Suprapubic skin (tissue), 4 donors: ENCODE results near the gene TOLLIP. TPM values are rescaled to one million over a fixed set of nuclear protein-coding genes. Genes with fewer than 3 reads are reported as not detected.

Experiments
- DNase-seq, 2 donors: peaks; one replicate each; pipeline ENCODE4 v3.0.0-alpha.2; 2019; ENCODE audit warnings: low spot score in 2 of 2
- H3K27ac ChIP-seq: fragments of 200-600 bp; sonication (generic); one replicate; pipeline ENCODE4 v1.5.1; 2019
- H3K27me3 ChIP-seq: fragments of 200-600 bp; sonication (generic); one replicate; pipeline ENCODE4 v1.5.1; 2019
- H3K36me3 ChIP-seq: fragments of 200-600 bp; sonication (generic); one replicate; pipeline ENCODE4 v1.5.1; 2019
- H3K4me1 ChIP-seq: fragments of 200-600 bp; sonication (generic); one replicate; pipeline ENCODE4 v1.5.1; 2019
- H3K4me3 ChIP-seq: fragments of 200-600 bp; sonication (generic); one replicate; pipeline ENCODE4 v1.5.1; 2019; ENCODE audit warnings: mild to moderate bottlenecking
- H3K9me3 ChIP-seq: fragments of 200-600 bp; sonication (generic); one replicate; pipeline ENCODE4 v1.5.1; 2019
- EP300 ChIP-seq: sonication (generic); formaldehyde crosslinking; IDR thresholded peaks from one replicate; pipeline ENCODE4 v1.6.1; 2017; ENCODE audit warnings: antibody characterized with exemption
- POLR2A ChIP-seq, 2 donors: fragments of 450-650 bp; IDR thresholded peaks; one replicate each; pipeline ENCODE4 v1.6.1; 2017; ENCODE audit warnings: antibody characterized with exemption in 2 of 2, mild to moderate bottlenecking in 2 of 2, moderate library complexity in 2 of 2
- POLR2AphosphoS5 ChIP-seq, 3 donors: sonication (generic); formaldehyde crosslinking; IDR thresholded peaks; one replicate each; pipeline ENCODE4 v1.6.1; 2017; ENCODE audit warnings: antibody characterized with exemption in 3 of 3
- WGBS: methylation state at CpG from one replicate; pipeline ENCODE4 v1.1.5; 2018; 5-methylcytosine and 5-hydroxymethylcytosine counted together
- total RNA-seq, 4 donors: library from RNA; depleted of rRNA; stranded (reverse); fragments of >200 nt; gene quantifications; one replicate each; pipeline ENCODE4 v1.1.0, GENCODE V29; 2016
- TF ChIP-seq, protein P1 (sequence below), 2 donors: fragments of 200-600 bp in 1 of 2; fragments of 450-650 bp in 1 of 2; sonication (generic) in 1 of 2; IDR thresholded peaks; one replicate each; pipeline ENCODE4 v1.5.1; 2016 to 2019; ENCODE audit warnings: antibody characterized with exemption in 2 of 2, mild to moderate bottlenecking in 1 of 2, moderate library complexity in 1 of 2

Gene TOLLIP
- total RNA-seq, 4 donors from 2014 or later = 96.6 to 105 (median 100) TPM

DNA sequence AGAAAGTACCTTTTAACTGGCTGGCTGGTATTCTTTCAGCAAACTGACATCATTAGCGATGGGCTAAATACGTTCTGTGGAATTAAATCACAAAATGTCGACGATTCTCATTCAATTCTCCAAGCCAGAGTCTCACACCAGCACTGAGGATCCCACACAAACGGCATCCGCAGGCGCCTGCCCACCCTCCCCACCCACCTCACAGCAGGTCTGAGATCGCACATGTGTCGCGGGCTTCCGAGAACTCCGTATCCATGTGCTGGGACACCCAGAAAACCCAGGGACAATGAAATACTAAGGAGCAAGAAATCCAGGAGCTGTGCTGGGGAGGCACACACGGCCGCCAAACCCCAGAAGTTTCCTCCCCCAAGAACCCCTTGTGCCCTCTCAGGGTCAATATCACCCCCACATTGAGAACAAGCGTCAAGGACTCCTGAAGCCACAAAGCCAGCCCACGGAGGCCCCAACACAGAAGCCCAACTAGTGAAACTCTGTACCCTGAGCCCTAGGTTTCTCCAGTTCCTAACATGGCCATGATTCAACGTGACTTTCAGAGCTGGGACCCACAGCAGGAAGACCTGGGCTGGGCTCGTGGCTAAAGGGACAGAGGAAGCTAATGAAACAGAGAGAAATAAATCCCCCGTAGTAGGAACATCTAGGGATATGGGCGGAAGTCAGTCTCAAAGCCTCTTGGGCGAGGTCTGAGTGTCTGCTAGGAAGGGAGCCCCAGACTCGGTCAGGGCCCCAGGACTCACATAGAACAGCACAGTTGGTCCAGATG lies 8.0 kb downstream of the TOLLIP start:
- 93% methylated on average over 21 of the region's 22 CpGs for WGBS
- Histone ChIP-seq H3K4me3 (no peak overlapping the region), H3K36me3 (peaks cover 20% of the 10 kb centered on the region), H3K4me1 (peaks cover 82% of the 10 kb centered on the region), H3K9me3 (no peaks in the 10 kb centered on the region), H3K27me3 (no peaks in the 10 kb centered on the region), H3K27ac (no peak overlapping the region)
- DNase-seq = peak; percentile 1 to 34
- TF ChIP-seq POLR2A (IDR thresholded peaks at IDR 0.05) (no peak), POLR2AphosphoS5 (IDR thresholded peaks at IDR 0.05) (no peak), EP300 (no peak)
- TF ChIP-seq, protein P1, sequence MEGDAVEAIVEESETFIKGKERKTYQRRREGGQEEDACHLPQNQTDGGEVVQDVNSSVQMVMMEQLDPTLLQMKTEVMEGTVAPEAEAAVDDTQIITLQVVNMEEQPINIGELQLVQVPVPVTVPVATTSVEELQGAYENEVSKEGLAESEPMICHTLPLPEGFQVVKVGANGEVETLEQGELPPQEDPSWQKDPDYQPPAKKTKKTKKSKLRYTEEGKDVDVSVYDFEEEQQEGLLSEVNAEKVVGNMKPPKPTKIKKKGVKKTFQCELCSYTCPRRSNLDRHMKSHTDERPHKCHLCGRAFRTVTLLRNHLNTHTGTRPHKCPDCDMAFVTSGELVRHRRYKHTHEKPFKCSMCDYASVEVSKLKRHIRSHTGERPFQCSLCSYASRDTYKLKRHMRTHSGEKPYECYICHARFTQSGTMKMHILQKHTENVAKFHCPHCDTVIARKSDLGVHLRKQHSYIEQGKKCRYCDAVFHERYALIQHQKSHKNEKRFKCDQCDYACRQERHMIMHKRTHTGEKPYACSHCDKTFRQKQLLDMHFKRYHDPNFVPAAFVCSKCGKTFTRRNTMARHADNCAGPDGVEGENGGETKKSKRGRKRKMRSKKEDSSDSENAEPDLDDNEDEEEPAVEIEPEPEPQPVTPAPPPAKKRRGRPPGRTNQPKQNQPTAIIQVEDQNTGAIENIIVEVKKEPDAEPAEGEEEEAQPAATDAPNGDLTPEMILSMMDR (IDR thresholded peaks at IDR 0.05) = no peak

DNA sequence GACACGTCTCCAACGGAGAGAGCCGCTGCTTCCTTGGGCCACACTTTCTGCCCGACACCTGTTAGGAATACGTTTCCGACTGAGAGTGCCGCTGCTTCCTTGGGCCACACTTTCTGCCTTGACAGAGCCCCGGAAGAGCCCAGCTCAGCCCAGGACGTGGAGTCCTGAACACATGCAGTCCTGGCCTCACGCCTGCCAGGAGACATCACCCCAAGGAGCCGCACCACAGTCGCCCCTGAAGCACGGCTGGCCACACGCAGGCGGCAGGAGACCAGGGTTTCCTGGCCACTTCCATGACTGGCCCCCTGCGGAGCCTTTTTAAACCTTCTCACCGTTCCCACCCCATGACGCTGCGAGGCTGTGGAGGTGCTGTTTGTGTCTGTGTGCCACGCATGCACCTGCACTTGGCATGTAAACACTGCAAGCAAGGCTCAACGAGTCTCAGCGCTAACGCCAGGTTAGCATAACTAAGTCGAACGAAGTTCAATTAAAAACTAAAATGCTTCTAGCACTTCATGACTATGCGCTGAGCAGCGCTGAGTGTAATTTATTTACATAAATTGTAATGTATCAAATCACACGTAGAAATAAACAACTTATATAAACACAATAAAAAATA lies 8.8 kb downstream of the TOLLIP start:
- no peaks in the 10 kb centered on the region for H3K27me3 ChIP-seq
- H3K9me3 ChIP-seq = no peaks in the 10 kb centered on the region
- DNase-seq = peak; percentile 54 to 72
- peaks cover 75% of the 10 kb centered on the region for H3K4me1 ChIP-seq
- H3K4me3 ChIP-seq = no peak overlapping the region
- WGBS = 86% methylated on average over 28 of the region's 28 CpGs
- peaks cover 23% of the 10 kb centered on the region for H3K36me3 ChIP-seq
- TF ChIP-seq POLR2AphosphoS5 (IDR thresholded peaks at IDR 0.05) (no peak), EP300 (no peak), POLR2A (IDR thresholded peaks at IDR 0.05) (no peak)
- TF ChIP-seq, protein P1 (IDR thresholded peaks at IDR 0.05) = no peak
- no peak overlapping the region for H3K27ac ChIP-seq

DNA sequence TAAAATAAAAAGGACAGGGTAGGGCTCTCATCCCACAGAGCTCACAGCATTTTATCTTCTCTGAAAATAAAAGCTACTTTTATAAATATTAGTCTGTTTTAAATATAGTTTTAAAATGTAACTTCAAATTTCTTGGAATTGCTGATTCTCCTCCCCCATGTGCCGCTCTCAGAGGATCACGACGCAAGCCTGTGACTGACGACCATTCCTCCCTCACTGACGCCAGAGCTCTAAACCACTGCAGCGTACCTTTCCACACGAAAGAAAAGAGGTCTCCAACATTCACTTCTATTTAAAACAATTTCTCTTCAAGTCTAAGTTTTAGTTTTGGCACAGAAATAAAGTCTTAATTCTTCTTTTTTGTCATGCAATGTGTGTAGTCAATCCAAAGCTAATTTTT lies 9.3 kb downstream of the TOLLIP start:
- no peak for TF ChIP-seq POLR2AphosphoS5 (IDR thresholded peaks at IDR 0.05)
- TF ChIP-seq, protein P1 (IDR thresholded peaks at IDR 0.05) = no peak
- TF ChIP-seq POLR2A (IDR thresholded peaks at IDR 0.05) = no peak
- TF ChIP-seq EP300 = no peak
- Histone ChIP-seq H3K27ac (no peak overlapping the region), H3K9me3 (no peaks in the 10 kb centered on the region), H3K36me3 (peaks cover 28% of the 10 kb centered on the region), H3K4me1 (peaks cover 71% of the 10 kb centered on the region), H3K4me3 (no peak overlapping the region), H3K27me3 (no peaks in the 10 kb centered on the region)
- DNase-seq = peak; percentile 4
- WGBS = 81% methylated on average over 7 of the region's 7 CpGs

DNA sequence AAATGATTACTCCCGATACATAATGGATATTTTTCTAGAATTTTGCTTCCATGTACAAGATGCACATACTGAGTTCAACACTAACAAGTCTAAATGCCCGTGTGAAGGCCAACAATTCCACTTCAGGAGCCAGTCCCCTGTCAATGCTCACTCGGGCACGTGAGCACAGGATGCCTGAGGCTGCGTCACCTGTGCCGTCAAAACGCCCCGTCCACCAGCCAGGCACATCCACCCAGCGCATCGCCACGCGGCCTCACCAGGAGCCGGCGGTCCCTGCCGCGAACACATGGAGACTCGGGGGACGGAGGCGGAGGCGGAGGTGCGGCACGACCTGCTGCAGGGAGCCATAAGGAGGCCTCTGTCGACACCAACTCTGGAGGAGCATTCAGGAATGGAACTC lies 9.8 kb downstream of the TOLLIP start:
- TF ChIP-seq, protein P1 (IDR thresholded peaks at IDR 0.05) = no peak
- no peak for TF ChIP-seq POLR2AphosphoS5 (IDR thresholded peaks at IDR 0.05)
- H3K36me3 ChIP-seq = peaks cover 31% of the 10 kb centered on the region
- peak; percentile 59 to 79 for DNase-seq
- H3K4me3 ChIP-seq = no peak overlapping the region
- H3K27me3 ChIP-seq = no peaks in the 10 kb centered on the region
- 82% methylated on average over 23 of the region's 23 CpGs for WGBS
- no peak overlapping the region for H3K27ac ChIP-seq
- peaks cover 66% of the 10 kb centered on the region for H3K4me1 ChIP-seq
- no peaks in the 10 kb centered on the region for H3K9me3 ChIP-seq

DNA sequence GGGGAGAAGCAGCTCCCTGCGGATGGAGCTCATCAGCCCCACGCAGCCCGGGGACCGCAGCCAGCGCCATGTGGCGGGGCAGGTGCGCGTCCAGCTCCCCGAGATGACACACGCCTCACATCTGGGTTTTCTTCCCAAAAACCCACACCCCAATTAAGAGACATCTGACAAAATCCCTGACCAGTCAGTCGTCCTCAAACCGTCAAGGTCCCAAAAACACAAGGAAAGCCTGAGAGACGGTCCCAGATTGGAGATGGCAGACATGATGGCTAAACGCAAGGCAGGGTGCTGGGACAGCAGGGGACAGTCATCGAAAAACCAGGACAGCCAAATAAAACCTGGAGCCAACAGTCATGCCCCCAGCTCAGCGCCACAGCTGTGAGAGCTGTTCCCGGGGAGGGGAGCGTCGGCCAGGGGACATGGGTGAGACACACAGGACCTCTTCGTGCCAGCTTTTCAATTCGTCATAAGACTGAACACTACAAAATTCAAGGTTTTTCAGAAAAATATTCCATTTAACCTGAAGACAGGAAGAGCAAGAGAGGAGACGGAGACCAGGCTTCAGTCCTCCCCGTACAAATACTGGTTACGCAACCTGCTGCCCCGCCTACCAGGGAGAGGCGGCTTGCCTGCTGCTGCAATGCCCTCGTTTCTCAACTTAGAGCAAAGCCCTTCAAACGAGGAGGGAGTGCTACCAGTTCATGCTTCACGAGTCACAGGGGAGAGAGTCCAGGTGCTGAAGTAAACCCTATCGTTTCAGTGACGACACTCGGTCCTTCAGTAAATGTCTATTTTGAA lies 10.5 kb downstream of the TOLLIP start:
- H3K9me3 ChIP-seq = no peaks in the 10 kb centered on the region
- no peak for TF ChIP-seq POLR2A (IDR thresholded peaks at IDR 0.05)
- TF ChIP-seq EP300 = no peak
- TF ChIP-seq, protein P1 (IDR thresholded peaks at IDR 0.05) = no peak
- peak in 1 of 3 donors; percentile 14 for TF ChIP-seq POLR2AphosphoS5 (IDR thresholded peaks at IDR 0.05)
- H3K27me3 ChIP-seq = no peaks in the 10 kb centered on the region
- peaks cover 35% of the 10 kb centered on the region for H3K36me3 ChIP-seq
- H3K27ac ChIP-seq = peak overlapping the region; percentile 5
- peaks cover 59% of the 10 kb centered on the region for H3K4me1 ChIP-seq
- no peak overlapping the region for H3K4me3 ChIP-seq
- WGBS = 52% methylated on average over 32 of the region's 32 CpGs
- DNase-seq = peak; percentile 90 to 92
